HG03045 (cell line): Measurements from ENCODE around the gene PHACTR2.
"Not testable (repeated sequence)": the region's sequence is repeated elsewhere in the genome, so short reads cannot be mapped to it uniquely, and the experiment has no call there.

Source experiments
- ATAC-seq: cut with Tn5 transposase; IDR thresholded peaks from one replicate; pipeline ENCODE4 v1.9.1; 2021; ENCODE audit warnings: mild to moderate bottlenecking, moderate library complexity; ENCODE audit not compliant: unreplicated experiment

The PHACTR2 gene

DNA sequence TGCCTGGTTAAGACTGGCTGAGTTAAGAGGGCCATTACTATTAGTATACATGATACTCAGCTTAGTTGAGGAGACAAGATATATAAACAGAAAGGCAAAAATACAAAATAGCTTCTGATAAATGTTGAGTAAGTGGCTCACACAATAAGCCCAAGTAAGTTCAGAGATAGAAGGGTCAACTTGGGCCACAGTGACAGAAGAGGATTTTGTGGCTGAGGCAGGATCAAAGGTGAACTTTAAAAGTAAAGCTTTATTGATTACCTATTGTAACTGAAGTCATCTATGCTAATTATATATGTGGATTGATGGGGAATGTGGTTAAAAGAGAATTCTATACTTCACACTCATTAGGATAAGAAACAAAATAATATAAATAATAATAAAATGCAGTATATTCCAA, 80.8 kb downstream of the PHACTR2 start:
- no peak for ATAC-seq

- no peak for ATAC-seq
Measured at GRCh38 chr6:143759666-143760065, 81.9 kb downstream of the PHACTR2 start.

- ATAC-seq = no peak
Measured at GRCh38 chr6:143761074-143761473, 83.3 kb downstream of the PHACTR2 start.

DNA sequence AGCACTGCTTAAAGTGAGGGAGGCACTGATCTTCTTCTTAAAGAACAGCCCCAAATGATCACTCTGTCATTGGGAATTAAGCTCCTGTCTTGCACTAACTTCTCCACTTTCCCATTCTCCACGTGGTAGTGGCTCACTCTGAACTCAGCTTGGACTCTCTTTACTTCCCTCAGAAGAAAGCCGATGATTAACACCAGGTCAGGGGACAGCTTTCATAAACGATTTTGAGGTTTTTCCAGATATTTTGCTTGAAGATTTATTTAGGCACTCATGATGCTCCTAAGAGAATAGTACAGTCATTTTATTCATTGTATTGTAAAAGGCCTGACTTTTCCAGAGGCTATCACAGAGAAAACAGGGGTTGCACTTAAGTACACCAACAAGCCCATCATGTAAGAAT, 84.4 kb downstream of the PHACTR2 start:
- no peak for ATAC-seq

DNA sequence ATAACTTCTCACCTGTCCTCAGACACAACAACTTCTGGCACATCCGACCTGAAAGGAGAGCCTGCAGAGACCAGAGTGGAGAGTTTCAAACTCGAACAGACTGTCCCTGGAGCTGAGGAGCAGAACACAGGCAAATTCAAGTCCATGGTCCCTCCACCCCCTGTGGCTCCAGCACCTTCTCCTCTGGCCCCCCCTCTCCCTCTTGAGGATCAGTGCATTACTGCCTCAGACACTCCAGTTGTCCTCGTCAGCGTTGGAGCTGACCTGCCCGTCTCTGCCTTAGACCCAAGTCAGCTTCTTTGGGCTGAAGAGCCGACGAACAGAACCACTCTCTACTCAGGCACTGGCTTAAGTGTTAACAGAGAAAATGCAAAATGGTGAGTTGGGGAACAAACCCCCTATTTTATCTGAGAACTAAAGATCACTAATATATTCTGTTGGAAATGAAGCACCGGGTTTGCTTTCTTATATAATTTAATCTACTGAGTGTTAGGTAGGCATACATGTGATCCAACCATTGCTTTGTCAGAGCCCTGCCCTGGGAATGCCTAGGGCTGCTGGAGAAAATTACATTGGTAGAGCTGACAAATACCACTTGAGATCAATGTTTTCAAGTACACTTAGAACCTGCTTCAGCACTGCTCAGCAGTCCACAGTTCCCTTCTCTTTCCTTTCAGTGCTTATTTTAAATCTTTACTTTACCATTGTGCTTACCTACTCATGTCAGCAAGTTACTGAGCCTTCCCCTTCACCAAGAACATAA, 87.8 kb downstream of the PHACTR2 start:
- no peak for ATAC-seq

DNA sequence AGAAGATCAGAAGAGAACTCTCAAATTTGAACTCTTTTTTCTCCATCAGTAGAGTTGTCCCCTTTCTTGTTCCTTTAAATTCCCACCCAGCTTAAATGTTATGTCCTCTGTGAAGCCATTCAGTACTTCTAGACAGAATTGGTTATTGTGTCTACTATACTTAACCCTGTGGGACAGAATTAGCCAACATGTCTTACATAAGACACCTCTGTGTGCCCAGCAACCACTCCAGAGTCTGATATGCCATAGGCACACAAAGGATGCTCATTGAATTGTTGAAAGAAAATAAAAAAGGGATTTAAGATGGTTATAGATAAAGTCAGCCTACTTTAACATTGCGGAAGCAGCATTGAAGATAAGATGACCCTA, 88.4 kb downstream of the PHACTR2 start:
- ATAC-seq = no peak

DNA sequence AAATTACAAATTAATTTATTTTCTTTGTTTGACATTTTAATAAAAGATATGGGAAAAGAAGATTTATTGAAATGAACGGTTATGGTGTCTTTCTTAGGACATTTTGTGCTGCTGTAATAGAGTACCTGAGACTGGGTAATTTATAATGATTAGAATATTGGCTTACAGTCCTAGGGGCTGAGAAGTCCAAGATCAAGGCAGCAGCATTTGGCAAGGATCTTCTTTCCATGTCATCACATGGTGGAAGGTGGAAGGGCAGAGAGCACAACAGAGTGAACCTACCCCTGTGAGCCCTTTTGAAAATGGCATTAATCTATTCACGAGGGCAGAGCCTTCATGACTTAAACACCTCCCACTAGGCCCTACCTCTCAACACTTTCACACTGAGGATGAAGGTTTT, 89.7 kb downstream of the PHACTR2 start:
- no peak for ATAC-seq

GRCh38 chr6:143772116-143773086, 94.6 kb downstream of the PHACTR2 start:
- no peak for ATAC-seq

DNA sequence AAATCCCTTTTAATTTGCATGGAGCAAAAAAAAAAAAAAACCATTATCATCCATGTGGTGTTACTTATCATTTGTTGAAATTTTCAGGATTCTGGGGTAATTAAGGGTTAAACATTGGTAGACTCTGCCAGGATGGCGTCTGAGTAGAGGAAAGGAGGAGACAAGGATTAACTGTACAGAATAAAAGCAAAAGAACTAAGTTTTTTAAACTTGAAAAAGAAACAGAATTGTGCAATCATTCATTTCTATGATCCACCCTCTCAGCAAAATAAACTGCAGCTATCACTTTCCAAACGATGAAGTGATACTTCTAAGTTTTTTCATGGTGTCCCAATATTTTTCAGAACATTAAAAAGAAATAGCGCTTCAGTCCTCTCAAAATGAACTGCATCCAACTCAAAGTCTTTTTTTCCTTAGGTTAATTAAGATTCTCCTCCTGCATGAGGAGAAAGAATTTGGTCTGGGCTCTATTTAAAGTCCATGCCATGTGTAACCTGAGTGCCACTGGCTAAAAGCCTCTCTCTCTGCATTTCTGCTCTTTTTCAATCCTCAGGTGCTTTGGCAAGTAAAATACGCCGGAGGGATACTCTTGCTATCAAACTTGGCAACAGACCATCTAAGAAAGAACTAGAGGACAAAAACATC, 95.9 kb downstream of the PHACTR2 start:
- no peak for ATAC-seq

DNA sequence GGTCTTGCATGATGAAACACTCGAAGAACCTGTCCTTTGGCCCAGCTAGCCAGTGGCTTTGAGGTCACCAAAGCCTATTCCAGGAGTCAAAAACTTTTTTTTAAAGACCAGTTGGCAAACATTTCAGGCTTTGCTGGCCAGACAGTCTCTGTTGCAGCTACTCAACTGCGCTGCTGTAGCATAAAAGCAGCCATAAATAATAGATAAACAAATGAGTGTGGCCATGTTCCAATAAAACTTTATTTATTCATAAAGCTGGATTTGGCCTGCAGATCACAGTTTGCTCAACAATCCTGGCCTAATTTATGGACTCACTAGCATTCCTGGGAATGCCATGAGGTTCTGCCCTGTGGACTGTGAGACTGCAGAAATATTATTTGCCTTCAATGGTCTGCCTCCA, 96.6 kb downstream of the PHACTR2 start:
- ATAC-seq = no peak

- no peak for ATAC-seq
Measured at GRCh38 chr6:143775336-143775735, 97.6 kb downstream of the PHACTR2 start.

GRCh38 chr6:143778926-143779325, 101.2 kb downstream of the PHACTR2 start:
- no peak for ATAC-seq

DNA sequence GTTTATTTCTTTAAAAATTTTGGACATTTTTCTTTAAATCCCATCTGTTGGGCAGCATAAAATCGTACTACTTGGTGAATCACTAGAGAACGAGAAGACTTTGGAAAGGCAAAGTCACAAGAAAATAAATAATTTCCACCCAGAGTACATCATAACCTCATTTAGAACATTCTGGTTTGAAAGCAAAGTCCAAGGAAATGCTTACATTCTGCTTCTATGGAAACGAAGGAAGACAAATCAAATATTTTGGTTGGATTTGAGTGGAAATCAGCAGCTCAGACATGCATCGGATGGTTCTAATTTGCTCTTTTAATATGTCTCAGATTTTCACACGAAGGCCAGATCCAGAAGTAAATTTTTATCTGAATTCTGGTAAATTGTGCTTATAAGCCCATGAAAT, 104.7 kb downstream of the PHACTR2 start:
- ATAC-seq = no peak

DNA sequence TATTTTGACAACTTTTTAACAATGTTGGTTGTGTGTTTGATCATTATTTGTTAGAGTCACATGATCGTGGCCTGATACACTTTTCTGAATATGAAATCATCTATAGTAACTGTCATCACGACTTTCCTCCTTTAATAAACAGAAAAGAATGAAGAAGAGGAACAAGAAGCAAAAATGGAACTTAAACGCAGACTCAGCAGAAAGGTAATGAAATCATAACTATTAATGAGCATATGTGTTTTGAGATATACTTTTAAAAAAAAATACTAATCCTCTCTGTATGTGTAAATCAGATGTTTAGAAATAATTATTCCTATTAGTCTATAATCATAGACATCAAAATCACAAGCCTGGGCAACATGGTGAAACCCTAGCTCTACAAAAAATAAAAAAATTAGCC, 105.3 kb downstream of the PHACTR2 start:
- ATAC-seq = no peak

- ATAC-seq = no peak
Measured at GRCh38 chr6:143784316-143784715, 106.6 kb downstream of the PHACTR2 start.

GRCh38 chr6:143786371-143786770, 108.6 kb downstream of the PHACTR2 start:
- ATAC-seq = not testable (repeated sequence)

DNA sequence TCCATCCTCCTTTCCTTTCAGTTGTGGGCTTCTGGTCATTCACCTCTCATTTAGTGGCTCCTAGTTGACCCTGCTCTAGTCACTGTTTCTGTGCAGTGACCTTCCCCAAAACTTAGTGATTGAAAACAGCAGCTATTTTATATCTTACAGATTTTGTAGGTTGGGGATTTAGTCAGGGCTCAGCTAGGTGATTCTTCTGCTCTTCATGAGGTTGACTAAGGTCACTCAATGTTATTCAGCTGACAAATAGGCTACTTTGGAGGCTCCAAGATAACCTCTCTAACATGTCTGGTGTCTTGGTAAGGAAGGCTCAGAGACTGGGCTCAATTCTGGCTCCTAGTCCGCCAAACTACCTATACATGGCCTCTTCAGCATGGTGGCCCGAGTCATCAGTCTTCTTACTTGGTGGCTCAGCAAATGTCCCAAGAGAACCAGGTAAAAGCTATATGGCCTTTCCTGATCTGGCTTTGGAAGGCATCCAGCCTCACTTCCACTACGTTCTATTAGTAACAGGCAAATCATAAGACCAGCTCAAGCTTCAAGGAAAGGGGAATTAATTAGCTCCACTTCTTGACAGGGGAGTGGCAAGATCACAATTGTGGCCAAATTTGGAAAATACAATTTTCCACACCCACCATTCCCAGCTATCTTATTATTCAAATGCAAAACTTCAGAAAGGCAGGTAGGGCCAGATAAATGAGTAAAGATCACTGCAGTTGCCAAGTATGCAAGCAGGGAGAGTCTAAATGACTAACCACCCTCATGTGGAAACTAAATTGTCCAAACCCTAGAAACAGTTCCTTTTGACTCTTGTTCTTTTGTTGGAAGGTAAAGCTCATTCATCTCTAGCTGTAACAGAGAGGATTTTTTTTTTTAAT, 114.9 kb downstream of the PHACTR2 start:
- ATAC-seq = no peak

- no peak for ATAC-seq
Measured at GRCh38 chr6:143793280-143793619, 115.5 kb downstream of the PHACTR2 start.

GRCh38 chr6:143796551-143796950, 118.8 kb downstream of the PHACTR2 start:
- ATAC-seq = not testable (repeated sequence)

DNA sequence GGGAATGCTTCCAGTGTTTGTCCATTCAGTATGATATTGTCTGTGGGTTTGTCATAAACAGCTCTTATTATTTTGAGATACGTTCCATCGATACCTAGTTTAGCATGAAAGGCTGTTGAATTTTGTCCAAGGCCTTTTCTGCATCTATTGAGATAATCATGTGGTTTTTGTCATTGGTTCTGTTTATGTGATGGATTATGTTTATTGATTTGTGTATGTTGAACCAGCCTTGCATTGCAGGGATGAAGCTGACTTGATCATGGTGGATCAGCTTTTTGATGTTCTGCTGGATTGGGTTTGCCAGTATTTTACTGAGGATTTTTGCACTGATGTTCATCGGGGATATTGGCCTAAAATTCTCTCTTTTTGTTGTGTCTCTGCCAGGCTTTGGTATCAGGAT, 120.7 kb downstream of the PHACTR2 start:
- ATAC-seq = not testable (repeated sequence)
